Left lung (tissue), 10 donors: ENCODE measurements around the gene TNRC6A. TPM values are rescaled to one million over a fixed set of nuclear protein-coding genes. Genes with fewer than 3 reads are reported as not detected.

Source experiments
- ATAC-seq: fragments of 200-7000 bp; cut with Tn5 transposase; one replicate; pipeline ENCODE4 v1.9.1; 2020; ENCODE audit warnings: moderate library complexity
- DNase-seq, 4 donors: peaks; one replicate each; pipeline ENCODE4 v3.0.0-alpha.2; 2013 to 2020
- H3K27ac ChIP-seq, 2 donors: fragments of 200-600 bp; sonication (generic) in 1 of 2; one replicate each; pipeline versions ENCODE4 v1.5.0 to v1.8.0; 2020 to 2021
- H3K27me3 ChIP-seq, 2 donors: fragments of 200-600 bp; sonication (generic) in 1 of 2; one replicate each; pipeline versions ENCODE4 v1.5.0 to v1.8.0; 2020 to 2021
- H3K36me3 ChIP-seq, 2 donors: fragments of 200-600 bp; sonication (generic) in 1 of 2; one replicate each; pipeline versions ENCODE4 v1.5.0 to v1.8.0; 2020 to 2021
- H3K4me1 ChIP-seq, 2 donors: fragments of 200-600 bp; one replicate each; pipeline ENCODE4 v1.8.0; 2021
- H3K4me3 ChIP-seq, 2 donors: fragments of 200-600 bp; sonication (generic) in 1 of 2; one replicate each; pipeline versions ENCODE4 v1.5.0 to v1.8.0; 2020 to 2021; ENCODE audit warnings: mild to moderate bottlenecking in 1 of 2
- H3K9me3 ChIP-seq, 2 donors: fragments of 200-600 bp; sonication (generic) in 1 of 2; one replicate each; pipeline versions ENCODE4 v1.5.0 to v1.8.0; 2020 to 2021
- CTCF ChIP-seq, 2 donors: fragments of 200-600 bp; sonication (generic) in 1 of 2; IDR thresholded peaks; one replicate each; pipeline versions ENCODE4 v1.5.0 to v1.8.0; 2021; ENCODE audit warnings: antibody characterized with exemption in 2 of 2
- intact Hi-C, 2 donors: fragments of 100-400 bp; cut with DNase I; formaldehyde crosslinking; loops; one replicate each; pipeline versions ENCODE4 v1.11.2 to v1.14.2; 2022
- polyA plus RNA-seq, 6 donors: library from polyadenylated mRNA; unstranded; fragments of 120-200 nt; gene quantifications; one replicate each; pipeline ENCODE4 v1.2.1, GENCODE V29; 2013; ENCODE audit not compliant: insufficient read length in 6 of 6
- total RNA-seq, 2 donors: library from RNA; stranded (reverse); fragmentation: NEBNext Ultra II Directional; extraction: Animal tissue kit (Norgen Biotek cat#: 25700); gene quantifications; one replicate each; pipeline ENCODE4 v1.2.1, GENCODE V29; 2021
- donor health status: DM: no; HTN: yes; CAD: no.
- donor health status: DM: no; HTN: no; CAD: no.

Gene TNRC6A
- total and polyA plus RNA-seq, 8 donors: 34.0 to 81.2 (median 72.7) TPM

GRCh38 chr16:24685539-24686432, 43.7 kb upstream of the TNRC6A start:
- Histone ChIP-seq H3K9me3 (no peaks in the 10 kb centered on the region), H3K27ac (peak overlapping the region in 1 of 2 donors; percentile 13), H3K4me3 (no peak overlapping the region), H3K27me3 (peaks cover 0 to 4% of the 10 kb centered on the region in 2 donors), H3K4me1 (peaks cover 0 to 4% of the 10 kb centered on the region in 2 donors), H3K36me3 (no peaks in the 10 kb centered on the region)
- no peak for TF ChIP-seq CTCF (IDR thresholded peaks at IDR 0.05)
- intact Hi-C loops: no loop called here
- DNase-seq (peak in 3 of 4 donors; percentile 64 to 80 (median 67)), ATAC-seq (peak; percentile 58)

- Histone ChIP-seq H3K4me1 (peaks cover 0 to 4% of the 10 kb centered on the region in 2 donors), H3K4me3 (no peak overlapping the region), H3K27me3 (peaks cover 0 to 4% of the 10 kb centered on the region in 2 donors), H3K36me3 (no peaks in the 10 kb centered on the region), H3K9me3 (no peaks in the 10 kb centered on the region), H3K27ac (no peak overlapping the region)
- TF ChIP-seq CTCF (IDR thresholded peaks at IDR 0.05): no peak
- intact Hi-C loops: no loop called here
- ATAC-seq (no peak), DNase-seq (no peak)
Measured at GRCh38 chr16:24686678-24687077, 42.8 kb upstream of the TNRC6A start.

GRCh38 chr16:24688359-24688758, 41.1 kb upstream of the TNRC6A start:
- DNase-seq (no peak), ATAC-seq (no peak)
- Histone ChIP-seq H3K4me3 (no peak overlapping the region), H3K4me1 (peaks cover 0 to 4% of the 10 kb centered on the region in 2 donors), H3K27ac (no peak overlapping the region), H3K36me3 (no peaks in the 10 kb centered on the region), H3K27me3 (peaks cover 0 to 4% of the 10 kb centered on the region in 2 donors), H3K9me3 (no peaks in the 10 kb centered on the region)
- intact Hi-C loops: no loop called here
- TF ChIP-seq CTCF (IDR thresholded peaks at IDR 0.05): no peak

- peak; percentile 19 to 30 for TF ChIP-seq CTCF (IDR thresholded peaks at IDR 0.05)
- ATAC-seq (no peak), DNase-seq (peak in 1 of 4 donors; percentile 40)
- Histone ChIP-seq H3K36me3 (no peaks in the 10 kb centered on the region), H3K9me3 (no peaks in the 10 kb centered on the region), H3K4me3 (no peak overlapping the region), H3K4me1 (peaks cover 0 to 4% of the 10 kb centered on the region in 2 donors), H3K27me3 (peaks cover 0 to 4% of the 10 kb centered on the region in 2 donors), H3K27ac (no peak overlapping the region)
- intact Hi-C loops: no loop called here
Measured at GRCh38 chr16:24689128-24689527, 40.3 kb upstream of the TNRC6A start.

GRCh38 chr16:24692854-24693253, 36.6 kb upstream of the TNRC6A start:
- Histone ChIP-seq H3K4me1 (no peaks in the 10 kb centered on the region), H3K27ac (no peak overlapping the region), H3K4me3 (no peak overlapping the region), H3K9me3 (no peaks in the 10 kb centered on the region), H3K27me3 (peaks cover 0 to 4% of the 10 kb centered on the region in 2 donors), H3K36me3 (no peaks in the 10 kb centered on the region)
- ATAC-seq (no peak), DNase-seq (no peak)
- no peak for TF ChIP-seq CTCF (IDR thresholded peaks at IDR 0.05)
- intact Hi-C loops: no loop called here
